KOPT-K1 (cell line): Measurements from ENCODE around the gene ANTKMT.
A peak's percentile ranks its signal among the peaks of the same experiment; 100 is the strongest.
"Not testable (repeated sequence)": the region's sequence is repeated elsewhere in the genome, so short reads cannot be mapped to it uniquely, and the experiment has no call there.

Experiments
- H3K27ac ChIP-seq: fragments of 200-600 bp; sonication (generic); 2 replicates; pipeline ENCODE4 v1.5.1; 2016; ENCODE audit warnings: antibody characterized with exemption, mild to moderate bottlenecking, low read depth, low read length; ENCODE audit not compliant: poor library complexity, severe bottlenecking
- H3K36me3 ChIP-seq: fragments of 200-600 bp; sonication (generic); 2 replicates; pipeline ENCODE4 v1.5.1; 2017; ENCODE audit warnings: antibody characterized with exemption, mild to moderate bottlenecking, low read length, moderate library complexity; ENCODE audit not compliant: insufficient read depth
- H3K9me3 ChIP-seq: fragments of 200-600 bp; sonication (generic); 2 replicates; pipeline ENCODE4 v1.5.1; 2017; ENCODE audit warnings: antibody characterized with exemption, low read length, mild to moderate bottlenecking; ENCODE audit not compliant: insufficient read depth, poor library complexity, severe bottlenecking

The ANTKMT gene

GRCh38 chr16:687499-687898 lies 33.4 kb upstream of the ANTKMT start:
- Histone ChIP-seq H3K27ac (no peak overlapping the region), H3K36me3 (peaks cover 35% of the 10 kb centered on the region), H3K9me3 (no peaks in the 10 kb centered on the region)

GRCh38 chr16:689175-689897 lies 31.6 kb upstream of the ANTKMT start:
- Histone ChIP-seq H3K36me3 (peaks cover 25% of the 10 kb centered on the region; the same call in 1 of the 2 replicates), H3K9me3 (no peaks in the 10 kb centered on the region), H3K27ac (peak overlapping the region; percentile 78)

- not testable (repeated sequence) for H3K27ac ChIP-seq, H3K9me3 ChIP-seq
- H3K36me3 ChIP-seq: peaks cover 14% of the 10 kb centered on the region; the same call in 1 of the 2 replicates
Observed at GRCh38 chr16:691242-691641, 29.7 kb upstream of the ANTKMT start.

- Histone ChIP-seq H3K27ac (no peak overlapping the region), H3K36me3 (0 out of 2 replicates have a peak, but pooled peaks cover 1% of the 10 kb centered on the region), H3K9me3 (no peaks in the 10 kb centered on the region)
Observed at GRCh38 chr16:692356-693108, 28.4 kb upstream of the ANTKMT start.

GRCh38 chr16:693364-693763 lies 27.6 kb upstream of the ANTKMT start:
- no peaks in the 10 kb centered on the region for H3K9me3 ChIP-seq
- no peaks in the 10 kb centered on the region for H3K36me3 ChIP-seq
- no peak overlapping the region for H3K27ac ChIP-seq

- no peaks in the 10 kb centered on the region for H3K36me3 ChIP-seq
- no peaks in the 10 kb centered on the region for H3K9me3 ChIP-seq
- no peak overlapping the region for H3K27ac ChIP-seq
Observed at GRCh38 chr16:693766-694165, 27.2 kb upstream of the ANTKMT start.

GRCh38 chr16:694187-694862 lies 26.6 kb upstream of the ANTKMT start:
- H3K36me3 ChIP-seq: no peaks in the 10 kb centered on the region
- H3K9me3 ChIP-seq: no peaks in the 10 kb centered on the region
- H3K27ac ChIP-seq: no peak overlapping the region

- Histone ChIP-seq H3K36me3 (no peaks in the 10 kb centered on the region), H3K9me3 (no peaks in the 10 kb centered on the region), H3K27ac (no peak overlapping the region)
Observed at GRCh38 chr16:694863-695354, 26.0 kb upstream of the ANTKMT start.

- Histone ChIP-seq H3K27ac (no peak overlapping the region), H3K36me3 (no peaks in the 10 kb centered on the region), H3K9me3 (no peaks in the 10 kb centered on the region)
Observed at GRCh38 chr16:695355-696089, 25.4 kb upstream of the ANTKMT start.

GRCh38 chr16:698911-699671 lies 21.9 kb upstream of the ANTKMT start:
- no peak overlapping the region for H3K27ac ChIP-seq
- no peaks in the 10 kb centered on the region for H3K36me3 ChIP-seq
- H3K9me3 ChIP-seq: no peaks in the 10 kb centered on the region

GRCh38 chr16:700684-701584 lies 20.0 kb upstream of the ANTKMT start:
- Histone ChIP-seq H3K36me3 (no peaks in the 10 kb centered on the region), H3K9me3 (no peaks in the 10 kb centered on the region), H3K27ac (no peak overlapping the region)

GRCh38 chr16:702341-702740 lies 18.6 kb upstream of the ANTKMT start:
- H3K36me3 ChIP-seq: no peaks in the 10 kb centered on the region
- H3K27ac ChIP-seq: no peak overlapping the region
- H3K9me3 ChIP-seq: no peaks in the 10 kb centered on the region

- no peaks in the 10 kb centered on the region for H3K36me3 ChIP-seq
- no peaks in the 10 kb centered on the region for H3K9me3 ChIP-seq
- no peak overlapping the region for H3K27ac ChIP-seq
Observed at GRCh38 chr16:703406-703805, 17.5 kb upstream of the ANTKMT start.
